Sigmoid colon (tissue), 4 donors: Measurements from ENCODE around the gene ATL2.

ENCODE experiments used
- POLR2A ChIP-seq, 2 donors: fragments of 450-650 bp; IDR thresholded peaks; one replicate each; pipeline ENCODE4 v1.6.1; 2016; ENCODE audit warnings: antibody characterized with exemption in 2 of 2, mild to moderate bottlenecking in 2 of 2, moderate library complexity in 2 of 2
- POLR2AphosphoS5 ChIP-seq, 4 donors: sonication (generic); formaldehyde crosslinking; IDR thresholded peaks; one replicate each; pipeline ENCODE4 v1.6.1; 2017; ENCODE audit warnings: antibody characterized with exemption in 4 of 4

DNA sequence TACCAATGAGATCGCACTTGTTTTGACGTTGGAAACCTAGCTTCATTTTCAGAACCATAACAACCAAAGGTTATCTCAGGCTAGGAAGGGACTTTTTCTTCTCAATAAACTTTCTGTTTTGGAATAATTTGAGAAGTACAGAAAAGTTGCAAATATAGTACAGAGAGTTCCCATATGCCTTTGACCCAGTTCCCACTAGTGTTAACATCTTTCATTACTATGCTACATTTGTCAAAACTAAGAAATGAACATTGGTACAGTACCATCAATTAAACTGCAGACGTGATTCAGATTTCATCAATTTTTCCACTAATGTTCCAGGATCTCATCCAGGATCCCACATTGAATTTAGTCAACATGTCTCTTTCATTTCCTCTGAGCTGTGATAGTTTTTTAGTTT, 111.6 kb downstream of the ATL2 start:
- TF ChIP-seq POLR2AphosphoS5 (IDR thresholded peaks at IDR 0.05) (no peak), POLR2A (IDR thresholded peaks at IDR 0.05) (no peak)
